H9 (cell line): ENCODE data around the gene CACNA1F. TPM values are rescaled to one million over a fixed set of nuclear protein-coding genes. Genes with fewer than 3 reads are reported as not detected.

Experiments used
- DNase-seq: peaks from one replicate; pipeline ENCODE4 v3.0.0-alpha.2; 2017
- H2AFZ ChIP-seq: one replicate; pipeline ENCODE4 v1.6.1; 2013; ENCODE audit warnings: mild to moderate bottlenecking, low read length, control low read depth, moderate library complexity
- H2AK5ac ChIP-seq: 2 replicates; pipeline ENCODE4 v1.6.1; 2013; ENCODE audit warnings: low read length, control low read depth, mixed read lengths; ENCODE audit not compliant: insufficient read length
- H2BK120ac ChIP-seq: one replicate; pipeline ENCODE4 v1.6.1; 2013; ENCODE audit warnings: low read depth, mild to moderate bottlenecking, low read length, control low read depth, inconsistent platforms; ENCODE audit not compliant: poor library complexity, severe bottlenecking
- H2BK12ac ChIP-seq: 2 replicates; pipeline ENCODE4 v1.6.1; 2013; ENCODE audit warnings: low read length, control low read depth, mixed read lengths, low read depth; ENCODE audit not compliant: insufficient read length
- H2BK15ac ChIP-seq: 2 replicates; pipeline ENCODE4 v1.6.1; 2013; ENCODE audit warnings: low read depth, low read length, control low read depth
- H2BK20ac ChIP-seq: one replicate; pipeline ENCODE4 v1.6.1; 2013; ENCODE audit warnings: low read depth, mild to moderate bottlenecking, low read length, control low read depth, inconsistent platforms; ENCODE audit not compliant: poor library complexity, severe bottlenecking
- H2BK5ac ChIP-seq: 2 replicates; pipeline ENCODE4 v1.6.1; 2013; ENCODE audit warnings: low read length, control low read depth, mixed read lengths; ENCODE audit not compliant: insufficient read length
- H3K14ac ChIP-seq: 2 replicates; pipeline ENCODE4 v1.6.1; 2013; ENCODE audit warnings: low read length, control low read depth; ENCODE audit not compliant: insufficient read depth
- H3K18ac ChIP-seq: 2 replicates; pipeline ENCODE4 v1.6.1; 2013; ENCODE audit warnings: low read depth, mild to moderate bottlenecking, mixed read lengths, low read length, control low read depth; ENCODE audit not compliant: insufficient read length
- H3K23ac ChIP-seq: 2 replicates; pipeline ENCODE4 v1.6.1; 2013; ENCODE audit warnings: low read length, control low read depth, mixed read lengths, low read depth; ENCODE audit not compliant: insufficient read length
- H3K23me2 ChIP-seq: 2 replicates; pipeline ENCODE4 v1.6.1; 2013; ENCODE audit warnings: low read depth, mild to moderate bottlenecking, mixed read lengths, low read length, control low read depth; ENCODE audit not compliant: insufficient read length, poor library complexity, severe bottlenecking
- H3K27ac ChIP-seq: 2 replicates; pipeline ENCODE4 v1.5.1; 2013; ENCODE audit warnings: low read length, control low read depth, mixed read lengths, low read depth; ENCODE audit not compliant: insufficient read length
- H3K27me3 ChIP-seq: 2 replicates; pipeline ENCODE4 v1.6.1; 2013; ENCODE audit warnings: low read length, control low read depth, inconsistent platforms; ENCODE audit not compliant: insufficient read depth
- H3K4ac ChIP-seq: 2 replicates; pipeline ENCODE4 v1.6.1; 2013; ENCODE audit warnings: low read depth, mild to moderate bottlenecking, control low read depth, inconsistent platforms, low read length, moderate library complexity
- H3K4me1 ChIP-seq: 2 replicates; pipeline ENCODE4 v1.6.1; 2013; ENCODE audit warnings: low read length, control low read depth, inconsistent platforms; ENCODE audit not compliant: insufficient read depth
- H3K4me2 ChIP-seq: 2 replicates; pipeline ENCODE4 v1.6.1; 2013; ENCODE audit warnings: low read length, control low read depth, mixed read lengths; ENCODE audit not compliant: insufficient read length, insufficient read depth
- H3K56ac ChIP-seq: 2 replicates; pipeline ENCODE4 v1.6.1; 2013; ENCODE audit warnings: low read depth, mild to moderate bottlenecking, mixed read lengths, low read length, control low read depth; ENCODE audit not compliant: insufficient read length
- H3K79me1 ChIP-seq: 2 replicates; pipeline ENCODE4 v1.6.1; 2013; ENCODE audit warnings: low read depth, mild to moderate bottlenecking, moderate library complexity, low read length, control low read depth, inconsistent platforms; ENCODE audit not compliant: insufficient read depth, poor library complexity, severe bottlenecking
- H3K79me2 ChIP-seq: 2 replicates; pipeline ENCODE4 v1.6.1; 2013; ENCODE audit warnings: low read length, control low read depth, inconsistent platforms; ENCODE audit not compliant: insufficient read depth
- H3K9ac ChIP-seq: 2 replicates; pipeline ENCODE4 v1.6.1; 2013; ENCODE audit warnings: low read length, control low read depth, mixed read lengths; ENCODE audit not compliant: insufficient read length; ENCODE audit errors: extremely low read depth
- H3K9me3 ChIP-seq: one replicate; pipeline ENCODE4 v1.6.1; 2013; ENCODE audit warnings: low read depth, low read length, inconsistent platforms; ENCODE audit not compliant: control insufficient read depth
- H3T11ph ChIP-seq: one replicate; pipeline ENCODE4 v1.6.1; 2013; ENCODE audit warnings: mild to moderate bottlenecking, low read length, control low read depth, inconsistent platforms
- H4K20me1 ChIP-seq: one replicate; pipeline ENCODE4 v1.6.1; 2013; ENCODE audit not compliant: control insufficient read depth, insufficient read length, insufficient read depth
- H4K5ac ChIP-seq: 2 replicates; pipeline ENCODE4 v1.6.1; 2013; ENCODE audit warnings: low read depth, mild to moderate bottlenecking, mixed read lengths, low read length, control low read depth; ENCODE audit not compliant: insufficient read length
- H4K8ac ChIP-seq: replicated peaks from 2 replicates; pipeline ENCODE4 v1.6.1; 2013; ENCODE audit warnings: low read length, control low read depth, mixed read lengths, low read depth; ENCODE audit not compliant: insufficient read length
- H4K91ac ChIP-seq: 2 replicates; pipeline ENCODE4 v1.6.1; 2013; ENCODE audit warnings: low read depth, mild to moderate bottlenecking, moderate library complexity, mixed read lengths, low read length, control low read depth; ENCODE audit not compliant: insufficient read length
- H3K27ac Mint-ChIP-seq, 3 experiments: 2 replicates in 2 of 3; 3 replicates in 1 of 3; pipeline ENCODE4 v1.8.0; 2020 to 2021; ENCODE audit warnings: mixed read lengths in 3 of 3, mild to moderate bottlenecking in 1 of 3, moderate library complexity in 1 of 3
- H3K27me3 Mint-ChIP-seq: 2 replicates; pipeline ENCODE4 v1.8.0; 2021; ENCODE audit warnings: low read depth, mild to moderate bottlenecking, moderate library complexity, mixed read lengths
- H3K36me3 Mint-ChIP-seq, 3 experiments: 2 replicates in 2 of 3; 3 replicates in 1 of 3; pipeline ENCODE4 v1.8.0; 2020 to 2021; ENCODE audit warnings: low read depth in 3 of 3, mixed read lengths in 3 of 3; ENCODE audit not compliant: insufficient read depth in 1 of 3
- H3K4me1 Mint-ChIP-seq, 2 experiments: 2 replicates each; pipeline ENCODE4 v1.8.0; 2020; ENCODE audit warnings: mixed read lengths in 2 of 2
- H3K4me3 Mint-ChIP-seq, 2 experiments: 2 replicates in 1 of 2; 3 replicates in 1 of 2; pipeline ENCODE4 v1.8.0; 2020 to 2021; ENCODE audit warnings: mild to moderate bottlenecking in 2 of 2, mixed read lengths in 2 of 2, moderate library complexity in 1 of 2
- H3K9me3 Mint-ChIP-seq, 2 experiments: 2 replicates in 1 of 2; 3 replicates in 1 of 2; pipeline ENCODE4 v1.8.0; 2020; ENCODE audit warnings: mild to moderate bottlenecking in 2 of 2, mixed read lengths in 2 of 2, moderate library complexity in 1 of 2
- CTCF ChIP-seq: fragments of 200-600 bp; sonication (generic); conservative IDR thresholded peaks from 3 replicates; pipeline ENCODE4 v1.8.0; 2021; ENCODE audit warnings: antibody characterized with exemption, mild to moderate bottlenecking
- WGBS: extraction: QIAGEN DNeasy Blood & Tissue Kit; methylation state at CpG from one replicate; pipeline ENCODE4 v1.1.7; 2013; ENCODE audit warnings: missing lambda C conversion rate, low lambda C conversion rate, mixed read lengths; ENCODE audit not compliant: insufficient read length; ENCODE audit errors: extremely low coverage; 5-methylcytosine and 5-hydroxymethylcytosine counted together
- total RNA-seq: library from RNA; stranded (reverse); gene quantifications from 2 replicates; pipeline ENCODE4 v1.2.1, GENCODE V29; 2021

CACNA1F gene
- total RNA-seq, 1 experiment from 2014 or later = 1.4 TPM

- Histone ChIP-seq H3K4ac (no peak overlapping the region), H3K4me2 (no peak overlapping the region), H2BK12ac (no peak overlapping the region), H4K91ac (no peak overlapping the region), H3K27me3 (no peaks in the 10 kb centered on the region), H2BK120ac (no peak overlapping the region), H3K9me3 (peaks cover 29% of the 10 kb centered on the region), H4K8ac (no peak overlapping the region), H3K14ac (no peak overlapping the region), H2BK20ac (no peak overlapping the region), H2BK5ac (no peak overlapping the region), H2BK15ac (no peak overlapping the region), H3K4me1 (no peaks in the 10 kb centered on the region), H4K5ac (no peak overlapping the region), H3K23ac (no peak overlapping the region), H3T11ph (no peak overlapping the region), H3K9ac (no peak overlapping the region), H3K79me1 (no peaks in the 10 kb centered on the region), H3K23me2 (no peaks in the 10 kb centered on the region), H3K79me2 (no peaks in the 10 kb centered on the region), H4K20me1 (no peaks in the 10 kb centered on the region), H3K18ac (no peak overlapping the region), H3K27ac (no peak overlapping the region), H2AFZ (no peak overlapping the region), H3K56ac (no peak overlapping the region), H2AK5ac (no peak overlapping the region)
- Mint-ChIP-seq H3K9me3 (peaks cover 71 to 75% of the 10 kb centered on the region in 2 experiments), H3K27me3 (peaks cover 3% of the 10 kb centered on the region), H3K4me3 (no peak overlapping the region), H3K36me3 (peaks cover 34 to 64% (median 57%) of the 10 kb centered on the region in 3 experiments), H3K4me1 (peaks cover 0 to 12% of the 10 kb centered on the region in 2 experiments; a peak in 2 of 4 replicates), H3K27ac (no peak overlapping the region)
- DNase-seq = no peak
- no peak for TF ChIP-seq CTCF
- WGBS = no CpG with 5 or more reads among the region's 23 CpGs
Measured at GRCh38 chrX:49177873-49178480, 55.2 kb downstream of the CACNA1F start.
